PC-9 (cell line): Measurements from ENCODE around the gene COL13A1. TPM values are rescaled to one million over a fixed set of nuclear protein-coding genes. Genes with fewer than 3 reads are reported as not detected.

Experiments used
- BruUV-seq: library from RNA; stranded (reverse); fragments of 400-500 nt; replicated peaks from 2 replicates; lab custom pipeline; 2021; lab: Mats Ljungman, UMichigan
- CTCF ChIA-PET: fragments of 300-600 bp; sonication (Branson Sonifier 250); formaldehyde crosslinking; loops from one replicate; lab custom pipeline; 2022; ENCODE audit warnings: antibody characterized with exemption; lab: Charles Lee
- POLR2A ChIA-PET: fragments of 300-600 bp; sonication (Branson Sonifier 250); formaldehyde crosslinking; loops from one replicate; lab custom pipeline; 2022; ENCODE audit warnings: antibody characterized with exemption; ENCODE audit not compliant: unreplicated experiment; lab: Charles Lee
- DNase-seq, 2 experiments: peaks; one replicate each; pipeline versions ENCODE4 v3.0.0 to v3.0.0-alpha.2; 2015 to 2022; ENCODE audit warnings: mixed read lengths in 1 of 2
- H2AFZ ChIP-seq: fragments of 200-600 bp; sonication (generic); 2 replicates; pipeline ENCODE4 v1.8.1; 2017; ENCODE audit warnings: antibody characterized with exemption
- H3F3A ChIP-seq: fragments of 200-600 bp; sonication (generic); 2 replicates; pipeline ENCODE4 v1.8.1; 2017; ENCODE audit warnings: antibody characterized with exemption, mild to moderate bottlenecking, low read depth; ENCODE audit not compliant: insufficient read depth
- H3K27ac ChIP-seq: fragments of 200-600 bp; sonication (generic); 2 replicates; pipeline ENCODE4 v1.6.1; 2016; ENCODE audit warnings: mixed run types
- H3K27me3 ChIP-seq: fragments of 200-600 bp; sonication (generic); 2 replicates; pipeline ENCODE4 v1.6.1; 2016; ENCODE audit warnings: low read depth, mixed run types; ENCODE audit not compliant: insufficient read depth
- H3K36me3 ChIP-seq: fragments of 200-600 bp; sonication (generic); 2 replicates; pipeline ENCODE4 v1.6.1; 2016; ENCODE audit warnings: low read depth, mixed run types
- H3K4me1 ChIP-seq: fragments of 200-600 bp; sonication (generic); replicated peaks from 2 replicates; pipeline ENCODE4 v1.6.1; 2016; ENCODE audit warnings: mixed run types; ENCODE audit not compliant: insufficient read depth
- H3K4me2 ChIP-seq: fragments of 200-600 bp; sonication (generic); 2 replicates; pipeline ENCODE4 v1.6.1; 2017; ENCODE audit warnings: mixed run types
- H3K4me3 ChIP-seq: fragments of 200-600 bp; sonication (generic); 2 replicates; pipeline ENCODE4 v1.6.1; 2016; ENCODE audit warnings: mixed run types
- H3K79me2 ChIP-seq: fragments of 200-600 bp; sonication (generic); 2 replicates; pipeline ENCODE4 v1.6.1; 2017; ENCODE audit warnings: low read depth, mixed run types
- H3K9me2 ChIP-seq: fragments of 200-600 bp; sonication (generic); 2 replicates; pipeline ENCODE4 v1.8.1; 2017; ENCODE audit warnings: mild to moderate bottlenecking; ENCODE audit not compliant: insufficient read depth
- H3K9me3 ChIP-seq: fragments of 200-600 bp; sonication (generic); 2 replicates; pipeline ENCODE4 v1.8.1; 2016; ENCODE audit warnings: low read depth; ENCODE audit not compliant: insufficient read depth
- H4K20me1 ChIP-seq: fragments of 200-600 bp; sonication (generic); 2 replicates; pipeline ENCODE4 v1.8.1; 2017; ENCODE audit not compliant: insufficient read depth
- EZH2 ChIP-seq: fragments of 200-600 bp; sonication (generic); IDR thresholded peaks from 2 replicates; pipeline ENCODE4 v1.8.0; 2017; ENCODE audit warnings: antibody characterized with exemption, low read depth
- intact Hi-C: fragments of 100-400 bp; cut with micrococcal nuclease; formaldehyde crosslinking; loops from one replicate; pipeline ENCODE4 v1.10.0; 2022; ENCODE audit not compliant: unreplicated experiment
- total RNA-seq: library from RNA; stranded (reverse); gene quantifications from 2 replicates; pipeline ENCODE4 v1.2.3, GENCODE V29; 2021
- TF ChIP-seq, protein P1 (sequence below): fragments of 200-600 bp; sonication (generic); conservative IDR thresholded peaks from 2 replicates; pipeline ENCODE4 v1.6.1; 2017; ENCODE audit warnings: mixed run types, antibody characterized with exemption, mild to moderate bottlenecking, moderate library complexity

COL13A1 gene
- total RNA-seq, 1 experiment from 2014 or later, result 1.6 TPM

- no peak overlapping the region for H3K4me2 ChIP-seq
- intact Hi-C loops, result no loop called here
- H4K20me1 ChIP-seq, result no peaks in the 10 kb centered on the region
- no peaks in the 10 kb centered on the region for H3K9me3 ChIP-seq
- no peak for DNase-seq
- TF ChIP-seq, protein P1, sequence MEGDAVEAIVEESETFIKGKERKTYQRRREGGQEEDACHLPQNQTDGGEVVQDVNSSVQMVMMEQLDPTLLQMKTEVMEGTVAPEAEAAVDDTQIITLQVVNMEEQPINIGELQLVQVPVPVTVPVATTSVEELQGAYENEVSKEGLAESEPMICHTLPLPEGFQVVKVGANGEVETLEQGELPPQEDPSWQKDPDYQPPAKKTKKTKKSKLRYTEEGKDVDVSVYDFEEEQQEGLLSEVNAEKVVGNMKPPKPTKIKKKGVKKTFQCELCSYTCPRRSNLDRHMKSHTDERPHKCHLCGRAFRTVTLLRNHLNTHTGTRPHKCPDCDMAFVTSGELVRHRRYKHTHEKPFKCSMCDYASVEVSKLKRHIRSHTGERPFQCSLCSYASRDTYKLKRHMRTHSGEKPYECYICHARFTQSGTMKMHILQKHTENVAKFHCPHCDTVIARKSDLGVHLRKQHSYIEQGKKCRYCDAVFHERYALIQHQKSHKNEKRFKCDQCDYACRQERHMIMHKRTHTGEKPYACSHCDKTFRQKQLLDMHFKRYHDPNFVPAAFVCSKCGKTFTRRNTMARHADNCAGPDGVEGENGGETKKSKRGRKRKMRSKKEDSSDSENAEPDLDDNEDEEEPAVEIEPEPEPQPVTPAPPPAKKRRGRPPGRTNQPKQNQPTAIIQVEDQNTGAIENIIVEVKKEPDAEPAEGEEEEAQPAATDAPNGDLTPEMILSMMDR, result no peak
- no peak for TF ChIP-seq EZH2
- no peaks in the 10 kb centered on the region for H3K79me2 ChIP-seq
- no TSS peak for BruUV-seq
- ChIA-PET POLR2A (no interaction called here), CTCF (no interaction called here)
- H3K36me3 ChIP-seq, result no peaks in the 10 kb centered on the region
- H3K9me2 ChIP-seq, result no peaks in the 10 kb centered on the region
- no peaks in the 10 kb centered on the region for H3K27me3 ChIP-seq
- no peak overlapping the region for H3K4me3 ChIP-seq
- no peak overlapping the region for H3K27ac ChIP-seq
- no peaks in the 10 kb centered on the region for H3F3A ChIP-seq
- no peak overlapping the region for H2AFZ ChIP-seq
- no peaks in the 10 kb centered on the region for H3K4me1 ChIP-seq
These were observed 88.5 kb downstream of the COL13A1 start for GRCh38 chr10:69890065-69890847.

DNA sequence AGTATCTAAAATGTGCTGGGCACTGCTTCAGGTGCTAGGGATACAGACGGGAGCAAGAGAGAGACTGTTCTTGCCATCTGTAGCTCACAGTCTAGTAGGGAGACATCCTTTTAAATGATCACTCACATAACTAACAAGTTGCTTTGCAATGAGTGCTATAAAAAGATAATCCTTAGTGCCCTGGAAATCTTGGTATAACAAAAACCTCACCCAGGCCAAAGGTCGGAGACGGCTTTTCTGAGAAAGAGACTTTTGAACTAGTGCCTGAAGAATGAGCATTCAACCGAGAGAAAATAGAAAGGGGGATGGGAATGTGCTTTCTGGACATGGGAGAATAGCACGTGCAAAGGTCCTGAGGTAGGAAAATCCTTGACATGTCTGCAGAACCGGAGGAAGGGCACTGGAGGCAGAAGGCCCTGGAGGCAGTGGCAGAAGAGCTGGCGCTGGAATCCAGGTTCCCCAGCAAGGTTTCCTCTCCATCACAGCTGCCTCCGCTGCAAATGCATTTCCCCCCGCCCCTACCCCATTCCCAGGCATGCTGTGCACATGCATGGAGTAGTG is 89.4 kb downstream of the COL13A1 start:
- Histone ChIP-seq H2AFZ (no peak overlapping the region), H3F3A (no peaks in the 10 kb centered on the region), H3K27ac (no peak overlapping the region), H3K4me1 (no peaks in the 10 kb centered on the region), H3K4me3 (no peak overlapping the region), H3K27me3 (no peaks in the 10 kb centered on the region), H4K20me1 (no peaks in the 10 kb centered on the region), H3K9me2 (no peaks in the 10 kb centered on the region), H3K9me3 (no peaks in the 10 kb centered on the region), H3K79me2 (no peaks in the 10 kb centered on the region), H3K36me3 (no peaks in the 10 kb centered on the region), H3K4me2 (no peak overlapping the region)
- ChIA-PET POLR2A (no interaction called here), CTCF (no interaction called here)
- intact Hi-C loops, result no loop called here
- BruUV-seq, result no TSS peak
- DNase-seq, result no peak
- TF ChIP-seq, protein P1, result no peak

DNA sequence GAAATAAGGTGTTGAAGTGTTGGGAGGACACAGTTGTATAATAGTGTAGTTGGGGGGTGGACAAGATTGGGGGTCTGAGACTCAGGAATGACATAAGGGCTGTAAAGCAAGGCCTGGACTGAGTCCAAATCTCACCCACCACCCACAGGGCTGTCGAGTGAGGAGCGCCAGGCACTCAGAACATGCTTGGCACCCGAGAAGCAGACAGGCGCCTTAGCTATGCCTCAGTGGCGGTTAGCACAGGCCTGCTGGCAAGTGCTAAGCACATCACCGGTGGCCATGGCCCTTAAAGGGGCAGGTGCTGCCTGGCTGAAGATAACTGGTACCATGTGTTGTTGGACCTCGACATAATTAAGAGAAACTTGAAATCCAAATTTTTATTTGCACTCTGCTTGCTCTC is 90.7 kb downstream of the COL13A1 start:
- Histone ChIP-seq H3K36me3 (no peaks in the 10 kb centered on the region), H3K9me2 (no peaks in the 10 kb centered on the region), H3K4me1 (no peaks in the 10 kb centered on the region), H4K20me1 (no peaks in the 10 kb centered on the region), H3K27ac (no peak overlapping the region), H3K4me3 (no peak overlapping the region), H3F3A (no peaks in the 10 kb centered on the region), H3K27me3 (no peaks in the 10 kb centered on the region), H3K79me2 (no peaks in the 10 kb centered on the region), H2AFZ (no peak overlapping the region), H3K9me3 (no peaks in the 10 kb centered on the region), H3K4me2 (no peak overlapping the region)
- CTCF ChIA-PET, result no interaction called here
- TF ChIP-seq, protein P1, result no peak
- TF ChIP-seq EZH2, result no peak
- intact Hi-C loops, result no loop called here
- POLR2A ChIA-PET, result no interaction called here
- no peak for DNase-seq
- no TSS peak for BruUV-seq
